NCI-H2196 treated with DMSO at 0.1 percent for 48 hours (cell line): ENCODE results near the gene CIAPIN1.
A peak's percentile ranks its signal among the peaks of the same experiment; 100 is the strongest.

Source experiments
- DNase-seq: peaks from one replicate; lab custom pipeline; 2025; ENCODE audit not compliant: unreplicated experiment; lab: John Stamatoyannopoulos, UW

CIAPIN1 gene

DNA sequence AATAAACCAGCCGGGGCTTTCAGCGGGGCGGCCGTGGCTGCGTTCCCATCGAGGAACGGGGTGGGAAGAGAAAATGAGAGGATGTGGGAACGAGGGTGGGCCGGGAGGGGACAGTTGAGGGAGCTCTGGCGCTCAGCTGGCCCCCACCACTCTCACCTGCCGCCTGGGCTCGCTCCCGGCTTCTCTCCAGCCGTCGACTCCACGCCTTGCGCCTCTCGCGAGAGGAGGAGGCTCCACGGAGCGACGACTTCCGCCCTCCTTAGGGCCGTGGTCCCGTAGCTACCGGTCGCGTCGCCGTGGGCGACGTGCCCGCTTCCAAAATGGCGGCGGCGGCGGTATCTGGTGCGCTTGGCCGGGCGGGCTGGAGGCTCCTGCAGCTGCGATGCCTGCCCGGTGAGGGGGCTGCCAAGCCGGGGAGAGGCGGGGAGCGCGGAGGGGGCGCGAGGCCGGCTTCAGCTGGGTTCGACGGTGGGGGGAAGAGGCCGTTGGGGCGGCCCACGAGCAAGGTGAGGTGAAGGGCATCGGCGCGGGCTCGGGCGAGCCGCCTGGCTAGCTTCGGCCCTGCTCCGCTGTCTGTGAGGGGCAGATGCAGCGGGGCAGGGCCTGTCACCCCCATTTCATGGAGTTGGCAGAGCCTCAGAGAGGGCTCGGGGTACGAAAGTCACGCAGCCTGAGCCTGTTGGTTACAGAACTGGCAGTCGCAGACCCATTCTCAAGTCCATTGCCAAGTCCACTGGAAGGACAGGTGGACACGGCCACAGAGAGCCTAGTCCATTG, at the start of gene CIAPIN1, which contains the start of gene COQ9:
Gene CIAPIN1, minus strand, starts transcription at position 200 of the 777 bp plus-strand sequence. CDS start 6,457 bp downstream, outside the sequence.
Gene COQ9, plus strand, starts transcription at position 294 of the 777 bp plus-strand sequence. Its CDS starts 27 bp downstream, at position 321.
- DNase-seq: peak; percentile 47

- DNase-seq: no peak
Observed at GRCh38 chr16:57493767-57494166, 46.6 kb upstream of the CIAPIN1 start.

DNA sequence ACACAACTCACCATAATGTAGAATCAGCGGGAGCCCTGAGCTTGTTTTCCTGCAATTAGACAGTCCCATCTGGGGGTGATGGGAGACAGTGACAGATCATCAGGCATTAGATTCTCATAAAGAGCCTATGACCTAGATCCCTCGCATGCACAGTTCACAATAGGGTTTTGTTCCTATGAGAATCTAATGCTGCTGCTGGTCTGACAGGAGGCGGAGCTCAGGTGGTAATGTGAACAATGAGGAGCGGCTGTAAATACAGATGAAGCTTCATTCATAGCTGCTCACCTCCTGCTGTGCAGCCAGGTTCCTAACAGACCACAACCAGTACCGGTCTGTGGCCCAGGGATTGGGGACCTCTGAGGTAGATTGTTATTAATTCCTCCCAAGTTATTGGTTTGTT, 42.0 kb upstream of the CIAPIN1 start:
- no peak for DNase-seq

- DNase-seq: no peak
Observed at GRCh38 chr16:57486858-57487834, 40.0 kb upstream of the CIAPIN1 start.

DNA sequence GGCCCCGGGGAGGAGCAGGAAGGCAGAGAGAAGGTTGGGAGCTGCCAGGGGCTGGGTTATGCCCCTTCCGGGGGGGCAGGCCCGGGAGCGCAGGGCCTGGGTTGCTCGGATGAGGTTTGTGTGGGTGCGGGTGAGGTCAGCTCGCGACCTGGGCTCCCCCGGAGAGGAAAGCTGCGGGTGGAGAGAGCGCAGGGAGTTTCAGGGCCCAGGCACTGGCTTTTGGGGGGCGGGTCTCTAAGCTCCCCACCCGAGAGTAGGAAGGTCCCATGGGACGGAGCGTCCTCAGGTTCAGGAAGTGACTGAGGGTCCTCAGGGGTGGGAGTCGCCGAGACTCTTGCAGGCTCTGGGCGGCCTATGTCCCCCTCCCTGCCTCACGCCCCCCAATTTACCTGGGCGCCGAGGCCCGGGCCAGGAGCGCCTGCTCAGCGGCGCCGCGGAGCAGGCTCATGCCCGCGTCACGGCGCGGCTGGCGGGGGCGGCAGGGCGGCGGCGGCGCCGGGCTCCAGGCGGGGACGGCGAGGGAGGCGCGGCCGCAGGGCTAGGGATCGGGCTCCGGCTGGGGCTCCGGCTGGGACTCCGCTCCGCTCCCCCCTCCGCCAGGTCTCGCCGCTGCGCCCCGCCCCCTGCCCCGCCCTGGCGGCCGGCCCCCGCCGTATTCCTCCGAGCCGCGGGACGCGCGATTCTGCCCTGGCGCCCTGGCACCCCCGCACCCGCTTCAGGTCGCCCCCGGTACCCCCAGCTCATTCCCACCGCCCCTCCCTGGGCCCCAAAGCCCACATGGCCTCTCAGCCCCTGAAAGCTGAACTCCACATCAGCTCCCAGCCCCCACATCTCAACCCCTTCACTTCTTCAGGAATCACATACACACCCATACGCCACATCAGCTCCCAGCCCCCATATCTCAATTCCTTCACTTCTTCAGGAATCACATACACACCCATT, 39.0 kb upstream of the CIAPIN1 start, which contains the start of gene DOK4:
Gene DOK4, minus strand, starts transcription at position 578 of the 942 bp plus-strand sequence. CDS start 6,986 bp downstream, outside the sequence.
- no peak for DNase-seq

DNA sequence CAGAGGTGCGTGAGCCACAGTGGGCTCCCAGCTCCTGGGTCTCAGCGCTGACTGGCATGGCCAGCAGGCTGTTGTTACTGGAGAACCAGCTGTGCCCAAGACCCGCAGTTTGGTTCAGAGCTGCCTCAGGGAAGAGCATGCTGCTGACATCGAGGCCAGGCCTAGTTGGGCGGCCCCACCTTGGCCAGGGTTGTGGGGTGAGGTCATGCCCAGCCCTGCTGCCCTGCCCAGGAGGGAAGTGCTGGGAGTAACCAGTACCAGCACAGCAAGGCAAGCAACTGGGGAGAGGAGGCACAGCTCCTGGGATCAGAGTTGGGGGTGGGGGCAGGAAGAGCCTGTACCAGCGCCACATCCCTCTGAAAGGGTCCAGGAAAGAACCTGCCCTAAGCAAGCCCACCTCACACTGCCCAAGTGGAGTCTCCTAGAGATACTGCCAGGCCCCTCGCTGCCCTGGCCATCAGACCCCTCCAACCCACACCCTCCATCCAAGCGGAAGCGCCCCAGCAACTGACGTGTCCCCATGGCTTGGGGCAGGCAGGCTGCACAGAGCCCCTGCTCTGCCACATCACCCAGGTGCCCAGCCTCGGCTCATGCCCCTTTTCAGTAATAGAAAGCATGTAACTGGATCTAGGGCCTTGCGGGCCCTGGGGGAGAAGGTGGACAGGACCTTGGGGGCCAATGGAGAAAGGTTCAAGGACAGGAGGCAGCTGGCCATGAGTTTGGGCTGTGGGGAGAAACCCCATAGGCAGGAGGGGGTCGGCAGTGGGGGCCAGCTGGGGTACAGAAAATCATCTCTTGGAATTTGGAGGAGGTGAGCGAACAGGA, 38.1 kb upstream of the CIAPIN1 start:
- DNase-seq: no peak

GRCh38 chr16:57484515-57485005, 37.4 kb upstream of the CIAPIN1 start:
- no peak for DNase-seq

- DNase-seq: no peak
Observed at GRCh38 chr16:57483725-57484514, 36.7 kb upstream of the CIAPIN1 start.

- DNase-seq: no peak
Observed at GRCh38 chr16:57482845-57483545, 35.8 kb upstream of the CIAPIN1 start.

DNA sequence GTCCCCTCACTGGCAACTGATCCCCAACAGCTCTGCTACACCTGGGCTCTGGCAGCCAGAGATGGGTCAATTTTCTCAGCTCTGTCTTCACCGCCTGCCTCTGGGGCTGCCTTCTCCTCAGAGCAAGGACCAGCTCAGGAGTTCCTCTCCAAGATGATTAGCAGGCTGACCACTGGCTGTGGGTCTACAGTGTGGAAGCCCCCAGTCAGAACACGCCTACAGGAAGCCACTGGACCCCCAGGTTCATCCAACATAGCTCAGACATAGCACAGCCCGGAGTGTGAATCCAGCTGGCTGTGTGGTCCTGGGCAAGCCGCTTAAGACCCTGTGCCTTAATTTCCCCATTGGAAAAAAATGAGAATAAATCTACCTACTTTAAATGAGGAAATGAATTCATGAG, 34.2 kb upstream of the CIAPIN1 start:
- no peak for DNase-seq

DNA sequence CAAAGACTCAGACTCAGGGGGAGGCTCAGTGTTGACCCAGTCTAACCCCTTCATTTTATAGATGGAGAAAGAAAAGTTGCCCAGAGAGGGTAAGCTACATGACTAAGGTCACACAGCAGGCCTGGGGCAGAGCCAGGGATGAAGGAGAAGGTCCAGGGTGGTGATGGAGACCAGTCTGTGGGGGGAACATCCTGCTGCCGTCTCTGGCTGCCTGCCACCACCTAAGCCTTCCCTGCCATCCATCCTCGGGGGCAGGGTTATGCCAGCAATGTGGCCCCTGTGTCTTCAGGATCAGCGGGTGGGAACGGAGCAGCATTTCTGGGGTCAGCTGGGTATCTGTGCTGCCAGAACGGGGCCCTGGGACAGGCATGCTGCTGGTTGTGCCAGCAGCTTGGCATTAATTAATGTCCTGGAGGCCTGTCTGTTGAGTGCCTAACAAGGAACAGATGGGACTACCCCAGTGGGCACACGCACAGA, 33.6 kb upstream of the CIAPIN1 start:
- no peak for DNase-seq

- DNase-seq: no peak
Observed at GRCh38 chr16:57479976-57480753, 33.0 kb upstream of the CIAPIN1 start.

GRCh38 chr16:57479205-57479975, 32.2 kb upstream of the CIAPIN1 start:
- no peak for DNase-seq

- no peak for DNase-seq
Observed at GRCh38 chr16:57478396-57479204, 31.4 kb upstream of the CIAPIN1 start.

DNA sequence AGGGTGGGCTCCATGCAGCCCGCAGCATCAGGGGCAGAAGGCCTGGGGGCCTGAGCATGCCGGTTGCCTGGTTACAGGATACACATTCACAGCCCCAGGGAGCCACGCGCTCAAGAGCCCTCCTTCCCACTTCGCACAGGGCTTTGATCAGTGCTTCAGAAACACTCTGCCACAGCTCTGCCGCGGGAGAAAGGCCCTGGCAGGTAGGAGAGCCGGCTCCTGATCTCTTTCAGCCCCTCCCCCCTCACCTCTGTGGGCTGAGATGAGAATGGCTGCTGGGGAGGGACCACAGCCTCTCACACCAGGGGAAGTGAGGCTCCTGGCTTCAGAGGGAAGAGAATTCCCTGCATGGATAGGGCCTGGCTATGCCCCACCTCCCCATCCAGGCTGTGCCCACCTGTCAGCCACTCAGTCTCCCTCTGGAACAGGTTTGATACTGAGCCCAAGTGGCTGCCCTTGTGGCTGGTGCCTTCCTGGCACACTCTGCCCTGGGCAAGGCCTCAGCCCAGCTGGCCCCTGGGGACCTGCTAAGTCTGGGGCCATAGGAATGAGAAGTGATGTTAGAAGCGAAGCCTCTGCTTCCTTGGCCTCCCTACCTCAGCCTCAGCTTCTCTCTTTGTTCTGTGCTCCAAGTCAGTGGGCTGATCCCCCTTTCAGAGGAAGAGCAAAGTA, 30.5 kb upstream of the CIAPIN1 start:
- DNase-seq: no peak
